Tibial artery (tissue), 4 donors: ENCODE measurements around the gene TRAPPC10.

Experiments
- DNase-seq, 2 donors: peaks; one replicate each; pipeline ENCODE4 v3.0.0-alpha.2; 2019
- H3K27ac ChIP-seq, 2 donors: fragments of 200-600 bp; sonication (generic) in 1 of 2; 1 replicate in 1 of 2; 2 replicates in 1 of 2; pipeline ENCODE4 v1.5.1; 2018 to 2019; ENCODE audit warnings: mild to moderate bottlenecking in 1 of 2
- H3K27me3 ChIP-seq, 2 donors: fragments of 200-600 bp; sonication (generic) in 1 of 2; one replicate each; pipeline versions ENCODE4 v1.5.1 to v1.6.0; 2016 to 2019
- H3K36me3 ChIP-seq, 3 donors: fragments of 200-600 bp; sonication (generic) in 2 of 3; one replicate each; pipeline ENCODE4 v1.5.1; 2016 to 2019; ENCODE audit warnings: mild to moderate bottlenecking in 2 of 3
- H3K4me1 ChIP-seq, 4 donors: fragments of 200-600 bp; sonication (generic) in 2 of 4; 1 replicate in 3 of 4; 2 replicates in 1 of 4; pipeline ENCODE4 v1.5.1; 2016 to 2019
- H3K4me3 ChIP-seq, 2 donors: fragments of 200-600 bp; sonication (generic) in 1 of 2; 1 replicate in 1 of 2; 2 replicates in 1 of 2; pipeline ENCODE4 v1.5.1; 2018 to 2019; ENCODE audit warnings: mild to moderate bottlenecking in 2 of 2
- H3K9me3 ChIP-seq, 3 donors: fragments of 200-600 bp; sonication (generic) in 1 of 3; one replicate each; pipeline ENCODE4 v1.5.1; 2016 to 2019
- intact Hi-C: fragments of 100-400 bp; cut with DNase I; formaldehyde crosslinking; loops from one replicate; pipeline ENCODE4 v1.15.0; 2023; ENCODE audit warnings: low total_unique reads
- TF ChIP-seq, protein P1 (sequence below), 2 experiments: fragments of 200-600 bp in 1 of 2; fragments of 450-650 bp in 1 of 2; IDR thresholded peaks; one replicate each; pipeline ENCODE4 v1.5.1; 2017 to 2019; ENCODE audit warnings: antibody characterized with exemption in 2 of 2, mild to moderate bottlenecking in 1 of 2, moderate library complexity in 1 of 2

Gene TRAPPC10

DNA sequence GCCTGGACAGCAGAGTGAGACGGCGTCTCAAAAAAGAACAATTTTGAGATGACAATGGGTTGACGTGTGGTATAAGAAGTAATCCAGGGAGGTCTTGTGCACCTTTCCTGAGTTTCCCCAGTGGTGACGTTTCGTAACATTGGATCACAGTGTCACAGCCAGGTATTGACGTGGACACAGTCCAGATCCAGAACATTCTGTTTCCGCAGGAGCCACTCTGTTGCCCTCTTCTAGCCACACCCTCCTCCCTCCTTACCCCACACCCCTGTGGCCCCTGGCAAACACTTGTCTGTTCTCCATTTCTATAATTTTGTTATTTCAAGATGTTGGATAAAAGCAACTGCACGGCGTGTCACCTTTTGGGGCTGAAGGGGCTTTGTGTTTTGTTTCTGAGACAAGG is 6.5 kb upstream of the TRAPPC10 start:
- H3K36me3 ChIP-seq, result no peaks in the 10 kb centered on the region
- H3K27ac ChIP-seq, result peak overlapping the region; percentile 48 to 61
- H3K9me3 ChIP-seq, result no peaks in the 10 kb centered on the region
- H3K27me3 ChIP-seq, result no peaks in the 10 kb centered on the region
- no peak for DNase-seq
- no peak overlapping the region for H3K4me3 ChIP-seq
- intact Hi-C loops, result no loop called here
- H3K4me1 ChIP-seq, result peaks cover 0 to 16% (median 8%) of the 10 kb centered on the region in 4 donors
- TF ChIP-seq, protein P1, sequence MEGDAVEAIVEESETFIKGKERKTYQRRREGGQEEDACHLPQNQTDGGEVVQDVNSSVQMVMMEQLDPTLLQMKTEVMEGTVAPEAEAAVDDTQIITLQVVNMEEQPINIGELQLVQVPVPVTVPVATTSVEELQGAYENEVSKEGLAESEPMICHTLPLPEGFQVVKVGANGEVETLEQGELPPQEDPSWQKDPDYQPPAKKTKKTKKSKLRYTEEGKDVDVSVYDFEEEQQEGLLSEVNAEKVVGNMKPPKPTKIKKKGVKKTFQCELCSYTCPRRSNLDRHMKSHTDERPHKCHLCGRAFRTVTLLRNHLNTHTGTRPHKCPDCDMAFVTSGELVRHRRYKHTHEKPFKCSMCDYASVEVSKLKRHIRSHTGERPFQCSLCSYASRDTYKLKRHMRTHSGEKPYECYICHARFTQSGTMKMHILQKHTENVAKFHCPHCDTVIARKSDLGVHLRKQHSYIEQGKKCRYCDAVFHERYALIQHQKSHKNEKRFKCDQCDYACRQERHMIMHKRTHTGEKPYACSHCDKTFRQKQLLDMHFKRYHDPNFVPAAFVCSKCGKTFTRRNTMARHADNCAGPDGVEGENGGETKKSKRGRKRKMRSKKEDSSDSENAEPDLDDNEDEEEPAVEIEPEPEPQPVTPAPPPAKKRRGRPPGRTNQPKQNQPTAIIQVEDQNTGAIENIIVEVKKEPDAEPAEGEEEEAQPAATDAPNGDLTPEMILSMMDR (IDR thresholded peaks at IDR 0.05), result no peak

DNA sequence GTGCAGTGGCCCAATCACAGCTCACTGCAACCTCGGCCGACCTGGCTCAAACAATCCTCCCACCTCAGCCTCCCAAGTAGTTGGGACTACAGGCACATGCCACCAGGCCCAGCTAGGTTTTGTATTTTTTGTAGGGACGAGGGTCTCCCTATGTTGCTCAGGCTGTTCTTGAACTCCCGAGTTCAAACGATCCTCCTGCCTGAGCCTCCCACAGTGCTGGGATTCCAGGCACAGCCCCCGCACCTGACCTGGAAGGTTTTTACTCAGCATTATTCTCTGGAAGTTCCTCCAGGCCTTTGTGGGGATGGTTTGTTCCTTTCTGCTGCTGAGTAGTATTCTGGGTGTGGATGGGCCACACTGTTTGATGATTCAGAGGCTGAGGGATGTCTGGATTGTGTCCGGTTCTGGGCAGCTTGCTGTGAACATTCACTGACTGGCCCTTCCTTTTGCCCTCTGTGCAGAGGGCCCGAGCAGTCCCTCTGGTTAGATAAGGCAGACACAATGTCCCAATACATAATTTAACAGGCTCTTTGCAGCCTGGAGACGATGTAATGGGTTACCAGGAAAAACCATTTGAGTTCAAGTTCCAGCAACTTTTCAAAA is 6.0 kb upstream of the TRAPPC10 start:
- DNase-seq, result peak; percentile 39 to 78
- Histone ChIP-seq H3K4me1 (peaks cover 0 to 18% (median 9%) of the 10 kb centered on the region in 4 donors), H3K27me3 (no peaks in the 10 kb centered on the region), H3K36me3 (no peaks in the 10 kb centered on the region), H3K9me3 (no peaks in the 10 kb centered on the region), H3K4me3 (no peak overlapping the region), H3K27ac (peak overlapping the region; percentile 48 to 61)
- intact Hi-C loops, result no loop called here
- TF ChIP-seq, protein P1 (IDR thresholded peaks at IDR 0.05), result no peak

DNA sequence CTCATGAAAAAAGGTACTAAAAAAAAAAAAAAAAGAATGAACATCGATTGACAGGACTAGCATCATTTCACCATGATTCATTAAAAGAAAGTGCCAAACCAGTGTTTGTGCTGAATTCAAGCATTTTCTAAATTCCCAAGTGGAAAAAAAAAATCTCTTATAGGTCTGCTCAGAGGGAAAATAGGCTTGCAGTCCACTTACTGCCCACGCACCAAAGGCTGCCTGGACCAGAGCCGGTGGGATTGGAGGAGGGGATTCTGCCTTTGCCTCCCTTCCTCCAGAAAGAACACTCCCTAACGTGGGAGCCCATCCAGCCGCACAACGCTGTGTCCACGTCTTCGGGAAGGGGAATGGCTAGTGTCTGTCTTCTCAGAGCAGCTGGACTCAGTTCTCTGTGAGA is 5.5 kb upstream of the TRAPPC10 start:
- Histone ChIP-seq H3K9me3 (no peaks in the 10 kb centered on the region), H3K4me3 (no peak overlapping the region), H3K27ac (peak overlapping the region; percentile 48 to 61), H3K4me1 (peaks cover 0 to 23% (median 14%) of the 10 kb centered on the region in 4 donors), H3K27me3 (no peaks in the 10 kb centered on the region), H3K36me3 (no peaks in the 10 kb centered on the region)
- TF ChIP-seq, protein P1 (IDR thresholded peaks at IDR 0.05), result no peak
- no peak for DNase-seq
- intact Hi-C loops, result no loop called here

DNA sequence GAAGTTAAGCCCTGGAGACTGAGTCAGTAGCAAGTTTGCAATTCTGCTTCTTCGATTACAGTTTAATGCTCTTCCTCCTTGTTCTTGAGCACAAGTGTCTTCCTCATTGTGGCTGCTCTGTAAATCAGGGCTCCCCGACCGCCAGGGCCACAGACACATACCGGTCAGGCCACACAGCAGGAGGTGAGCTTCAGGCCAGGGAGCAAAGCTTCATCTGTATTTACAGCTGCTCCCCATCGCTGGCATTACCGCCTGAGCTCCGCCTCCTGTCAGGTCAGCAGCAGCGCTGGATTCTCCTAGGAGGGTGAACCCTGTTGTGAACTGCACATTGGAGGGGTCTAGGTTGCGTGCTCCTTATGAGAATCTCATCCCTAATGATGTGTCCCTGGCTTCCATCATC is 1.7 kb upstream of the TRAPPC10 start:
- Histone ChIP-seq H3K27ac (no peak overlapping the region), H3K27me3 (no peaks in the 10 kb centered on the region), H3K4me1 (peaks cover 0 to 44% (median 34%) of the 10 kb centered on the region in 4 donors), H3K4me3 (no peak overlapping the region), H3K36me3 (no peaks in the 10 kb centered on the region), H3K9me3 (no peaks in the 10 kb centered on the region)
- TF ChIP-seq, protein P1 (IDR thresholded peaks at IDR 0.05), result no peak
- DNase-seq, result no peak
- intact Hi-C loops, result loop anchor here (5.0 to 10.0 kb wide), 2 partner anchors 146 to 862 kb away; partner anchors contain the start of genes AGPAT3 and PTTG1IP

DNA sequence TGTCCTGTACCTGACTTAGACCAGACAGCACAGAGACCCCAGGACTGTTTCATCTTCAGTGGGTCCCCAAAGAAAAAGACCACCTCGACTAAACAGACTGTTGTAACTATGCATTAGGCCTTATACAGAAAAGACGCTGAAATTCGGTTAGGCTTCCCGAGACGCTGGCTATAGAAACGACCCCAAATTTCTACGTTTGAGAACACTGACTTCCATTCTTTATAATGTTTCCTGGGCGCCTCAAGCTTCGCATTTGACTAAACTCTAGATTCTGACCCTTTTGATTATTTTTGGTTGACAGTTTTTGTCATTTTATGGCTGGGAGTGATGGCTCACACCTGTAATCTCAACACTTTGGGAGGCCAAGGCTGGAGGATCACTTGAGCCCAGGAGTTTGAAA is 986 bp upstream of the TRAPPC10 start:
- H3K9me3 ChIP-seq, result no peaks in the 10 kb centered on the region
- H3K4me3 ChIP-seq, result peak overlapping the region; percentile 87 to 91
- TF ChIP-seq, protein P1 (IDR thresholded peaks at IDR 0.05), result no peak
- no peak for DNase-seq
- peak overlapping the region; percentile 97 to 99 for H3K27ac ChIP-seq
- intact Hi-C loops, result loop anchor here (5.0 to 10.0 kb wide), 2 partner anchors 146 to 861 kb away; partner anchors contain the start of genes AGPAT3 and PTTG1IP
- H3K27me3 ChIP-seq, result no peaks in the 10 kb centered on the region
- H3K36me3 ChIP-seq, result no peaks in the 10 kb centered on the region
- H3K4me1 ChIP-seq, result peaks cover 0 to 43% (median 30%) of the 10 kb centered on the region in 4 donors
